ENCODE results near the gene IL3RA. TPM values are rescaled to one million over a fixed set of nuclear protein-coding genes. Genes with fewer than 3 reads are reported as not detected.

Gene IL3RA
- total RNA-seq, 1 donor from 2014 or later: 0.53 TPM

DNA sequence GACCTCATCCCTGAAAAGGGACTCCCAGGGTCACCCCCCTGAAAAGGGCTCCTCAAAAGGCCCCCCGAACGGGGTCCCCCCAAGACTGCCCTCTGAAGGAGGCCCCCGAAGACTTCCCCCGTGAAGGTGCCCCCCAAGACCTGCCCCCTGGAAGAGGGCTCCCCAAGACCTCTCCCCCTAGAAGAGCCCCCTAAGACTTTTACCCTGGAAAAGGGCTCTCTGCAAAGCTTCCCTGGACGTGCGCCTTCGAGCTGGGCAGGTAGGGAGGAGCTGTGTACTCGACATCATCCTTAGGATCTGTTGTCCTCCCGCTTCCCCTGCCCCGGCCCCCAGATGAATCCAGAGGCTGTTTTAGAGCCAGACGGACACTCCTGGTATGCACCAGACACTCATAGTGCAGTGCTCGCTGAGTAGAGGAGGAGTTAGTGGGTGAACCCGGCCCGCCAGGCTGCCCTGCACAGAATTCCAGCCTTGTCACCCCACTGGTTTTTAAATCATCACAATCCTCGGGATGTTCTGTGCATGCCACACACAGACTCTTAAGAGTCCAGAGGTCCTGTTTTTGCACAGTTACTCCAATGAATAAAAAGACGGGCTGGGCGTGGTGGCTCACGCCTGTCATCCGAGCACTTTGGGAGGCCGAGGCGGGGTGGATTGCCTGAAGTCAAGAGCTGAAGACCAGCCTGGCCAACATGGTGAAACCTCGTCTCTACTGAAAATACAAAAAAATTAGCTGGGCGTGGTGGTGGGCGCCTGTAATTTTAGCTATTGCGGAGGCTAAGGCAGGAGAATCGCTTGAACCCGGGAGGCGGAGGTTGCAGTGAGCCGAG is 61.1 kb downstream of the IL3RA start:
- no peak for ATAC-seq (ENCODE audit: low read depth)
- TF ChIP-seq, protein P1, sequence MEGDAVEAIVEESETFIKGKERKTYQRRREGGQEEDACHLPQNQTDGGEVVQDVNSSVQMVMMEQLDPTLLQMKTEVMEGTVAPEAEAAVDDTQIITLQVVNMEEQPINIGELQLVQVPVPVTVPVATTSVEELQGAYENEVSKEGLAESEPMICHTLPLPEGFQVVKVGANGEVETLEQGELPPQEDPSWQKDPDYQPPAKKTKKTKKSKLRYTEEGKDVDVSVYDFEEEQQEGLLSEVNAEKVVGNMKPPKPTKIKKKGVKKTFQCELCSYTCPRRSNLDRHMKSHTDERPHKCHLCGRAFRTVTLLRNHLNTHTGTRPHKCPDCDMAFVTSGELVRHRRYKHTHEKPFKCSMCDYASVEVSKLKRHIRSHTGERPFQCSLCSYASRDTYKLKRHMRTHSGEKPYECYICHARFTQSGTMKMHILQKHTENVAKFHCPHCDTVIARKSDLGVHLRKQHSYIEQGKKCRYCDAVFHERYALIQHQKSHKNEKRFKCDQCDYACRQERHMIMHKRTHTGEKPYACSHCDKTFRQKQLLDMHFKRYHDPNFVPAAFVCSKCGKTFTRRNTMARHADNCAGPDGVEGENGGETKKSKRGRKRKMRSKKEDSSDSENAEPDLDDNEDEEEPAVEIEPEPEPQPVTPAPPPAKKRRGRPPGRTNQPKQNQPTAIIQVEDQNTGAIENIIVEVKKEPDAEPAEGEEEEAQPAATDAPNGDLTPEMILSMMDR (IDR thresholded peaks at IDR 0.05): no peak
- ChIA-PET POLR2A (no interaction called here), CTCF (no interaction called here)
- Mint-ChIP-seq H3K4me3 (no peak overlapping the region), H3K27ac (no peak overlapping the region), H3K9me3 (no peaks in the 10 kb centered on the region), H3K27me3 (no peaks in the 10 kb centered on the region), H3K36me3 (ENCODE audit: low read depth) (peaks cover 31% of the 10 kb centered on the region), H3K4me1 (peaks cover 11% of the 10 kb centered on the region)
- intact Hi-C loops (cut with micrococcal nuclease): no loop called here
- no peak for DNase-seq

DNA sequence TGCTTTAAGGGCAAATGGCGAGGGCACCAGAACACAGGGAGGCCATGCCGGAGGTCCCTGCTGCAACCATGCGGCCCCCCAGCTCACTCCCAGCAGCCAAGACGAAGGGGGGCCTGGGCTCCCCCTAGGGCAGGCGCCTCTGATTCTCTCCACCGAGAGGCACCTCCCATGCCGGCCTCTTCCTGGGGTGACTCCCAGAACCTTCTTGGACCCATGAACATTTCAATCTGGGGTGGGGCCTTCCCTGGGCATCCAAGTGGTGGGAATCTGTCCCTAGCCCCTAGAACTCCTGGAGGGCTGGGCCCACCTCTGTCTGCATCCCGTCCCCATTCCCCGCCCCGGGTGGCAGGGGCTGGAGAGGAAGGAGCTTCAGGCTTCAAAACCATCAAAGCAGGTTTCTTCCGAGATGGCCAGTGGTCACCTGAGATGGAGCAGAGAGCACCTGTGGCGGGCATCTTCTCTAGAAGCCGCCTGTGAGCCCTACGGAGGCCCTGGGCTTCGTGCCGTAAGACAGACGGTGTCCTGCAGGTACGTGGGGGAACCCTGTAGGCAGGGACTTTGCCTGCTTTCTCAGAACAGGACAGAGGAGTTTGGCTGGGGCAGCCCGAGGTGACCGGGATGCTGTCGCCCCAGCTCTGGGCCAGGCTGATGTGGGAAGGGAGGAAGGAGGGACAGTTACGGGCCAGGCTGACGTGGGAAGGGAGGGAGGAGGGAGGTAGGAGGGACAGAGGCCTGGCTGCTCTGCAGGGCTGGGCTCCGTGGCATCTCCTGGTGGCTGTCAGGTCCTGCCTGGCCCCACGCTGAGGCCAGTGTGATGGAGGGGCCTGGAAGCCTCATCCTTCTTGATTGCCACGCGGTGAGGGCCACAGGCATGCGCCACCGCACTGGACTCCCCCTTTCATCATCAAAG is 62.1 kb downstream of the IL3RA start:
- DNase-seq (no peak), ATAC-seq (ENCODE audit: low read depth) (no peak)
- Mint-ChIP-seq H3K27ac (no peak overlapping the region), H3K9me3 (no peaks in the 10 kb centered on the region), H3K4me3 (no peak overlapping the region), H3K36me3 (ENCODE audit: low read depth) (peaks cover 31% of the 10 kb centered on the region), H3K27me3 (no peaks in the 10 kb centered on the region), H3K4me1 (peaks cover 4% of the 10 kb centered on the region)
- intact Hi-C loops (cut with micrococcal nuclease): no loop called here
- TF ChIP-seq, protein P1 (IDR thresholded peaks at IDR 0.05): no peak
- ChIA-PET POLR2A (no interaction called here), CTCF (no interaction called here)

DNA sequence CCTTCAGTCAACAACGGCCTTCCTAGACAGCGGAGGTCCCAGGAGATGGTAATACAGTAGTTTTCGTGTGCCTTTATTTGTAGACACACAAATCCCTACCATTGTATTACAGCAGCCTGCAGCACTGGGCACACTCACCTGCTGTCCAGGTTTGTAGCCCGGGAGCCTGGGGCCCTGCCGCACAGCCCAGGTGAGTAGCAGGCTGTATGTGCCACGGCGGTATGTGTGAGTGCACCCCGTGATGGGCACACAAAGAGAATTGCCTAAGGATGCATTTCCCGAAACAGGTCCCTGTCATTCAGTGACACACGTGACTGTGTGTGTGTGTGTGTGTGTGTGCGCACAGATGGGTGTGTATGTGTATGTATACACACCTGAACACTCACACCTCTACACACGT is 63.5 kb downstream of the IL3RA start:
- Mint-ChIP-seq H3K4me1 (no peaks in the 10 kb centered on the region), H3K9me3 (no peaks in the 10 kb centered on the region), H3K4me3 (no peak overlapping the region), H3K27me3 (no peaks in the 10 kb centered on the region), H3K36me3 (ENCODE audit: low read depth) (peaks cover 31% of the 10 kb centered on the region), H3K27ac (no peak overlapping the region)
- no peak for DNase-seq
- intact Hi-C loops (cut with micrococcal nuclease): no loop called here
- CTCF ChIA-PET: no interaction called here
- TF ChIP-seq, protein P1 (IDR thresholded peaks at IDR 0.05): no peak
- no peak for ATAC-seq (ENCODE audit: low read depth)
- POLR2A ChIA-PET: no interaction called here

DNA sequence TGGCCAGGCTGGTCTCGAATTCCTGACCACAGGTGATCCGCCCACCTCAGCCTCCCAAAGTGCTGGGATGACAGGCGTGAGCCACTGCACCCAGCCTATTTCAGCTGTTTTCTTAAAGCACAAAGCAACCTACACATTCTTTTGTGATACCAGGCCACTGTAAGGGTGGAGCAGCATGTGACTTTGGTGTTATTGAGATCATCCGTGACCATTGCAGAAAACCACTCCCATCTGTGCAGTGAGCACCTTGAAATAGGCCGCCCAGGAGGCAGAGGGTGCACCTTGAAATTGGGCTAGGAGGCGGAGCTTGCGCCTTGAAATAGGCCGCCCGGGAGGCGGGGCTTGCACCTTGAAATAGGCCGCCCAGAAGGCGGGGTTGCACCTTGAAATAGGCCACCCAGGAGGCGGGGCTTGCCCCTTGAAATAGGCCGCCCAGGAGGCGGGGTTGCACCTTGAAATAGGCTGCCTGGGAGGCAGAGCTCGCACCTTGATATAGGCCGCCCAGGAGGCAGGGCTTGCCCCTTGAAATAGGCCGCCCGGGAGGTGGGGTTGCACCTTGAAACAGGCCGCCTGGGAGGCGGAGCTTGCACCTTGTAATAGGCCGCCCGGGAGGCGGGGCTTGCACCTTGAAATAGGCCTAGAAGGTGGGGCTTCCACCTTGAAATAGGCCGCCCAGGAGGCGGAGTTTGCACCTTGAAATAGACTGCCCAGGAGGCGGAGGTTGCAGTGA is 64.3 kb downstream of the IL3RA start:
- TF ChIP-seq, protein P1 (IDR thresholded peaks at IDR 0.05): no peak
- Mint-ChIP-seq H3K4me3 (no peak overlapping the region), H3K27ac (no peak overlapping the region), H3K9me3 (no peaks in the 10 kb centered on the region), H3K27me3 (no peaks in the 10 kb centered on the region), H3K36me3 (ENCODE audit: low read depth) (peaks cover 24% of the 10 kb centered on the region), H3K4me1 (no peaks in the 10 kb centered on the region)
- DNase-seq (no peak), ATAC-seq (ENCODE audit: low read depth) (no peak)
- CTCF ChIA-PET: no interaction called here
- POLR2A ChIA-PET: no interaction called here
- intact Hi-C loops (cut with micrococcal nuclease): no loop called here
